ENCODE measurements around the gene KIAA1191.

KIAA1191 gene

GRCh38 chr5:176388444-176389134 is 27.0 kb upstream of the KIAA1191 start, which contains the start of the genes HIGD2A and NOP16:
Gene HIGD2A (plus strand): TSS chr5:176388751. CDS start chr5:176388820, 69 bp downstream.
Gene NOP16 (minus strand): TSS chr5:176388598. CDS start chr5:176388539, 59 bp downstream.
- DNase-seq: peak; percentile 99

- no peak for DNase-seq
Observed at GRCh38 chr5:176388003-176388443, 26.5 kb upstream of the KIAA1191 start.

- no peak for DNase-seq
Observed at GRCh38 chr5:176387384-176387925, 25.9 kb upstream of the KIAA1191 start.

GRCh38 chr5:176386491-176386890 is 24.9 kb upstream of the KIAA1191 start:
- no peak for DNase-seq

- DNase-seq: no peak
Observed at GRCh38 chr5:176384991-176385390, 23.4 kb upstream of the KIAA1191 start.

- DNase-seq: no peak
Observed at GRCh38 chr5:176384366-176384930, 22.9 kb upstream of the KIAA1191 start.

GRCh38 chr5:176383961-176384360 is 22.4 kb upstream of the KIAA1191 start:
- no peak for DNase-seq

- no peak for DNase-seq
Observed at GRCh38 chr5:176383248-176383905, 21.8 kb upstream of the KIAA1191 start.

- DNase-seq: no peak
Observed at GRCh38 chr5:176382721-176383120, 21.2 kb upstream of the KIAA1191 start.

GRCh38 chr5:176381979-176382378 is 20.4 kb upstream of the KIAA1191 start:
- DNase-seq: no peak

- DNase-seq: no peak
Observed at GRCh38 chr5:176381423-176381822, 19.9 kb upstream of the KIAA1191 start.

- DNase-seq: no peak
Observed at GRCh38 chr5:176379881-176380280, 18.3 kb upstream of the KIAA1191 start.

GRCh38 chr5:176373100-176373818 is 11.7 kb upstream of the KIAA1191 start:
- DNase-seq: no peak

GRCh38 chr5:176371621-176372539 is 10.3 kb upstream of the KIAA1191 start:
- no peak for DNase-seq

GRCh38 chr5:176369934-176370711 is 8.6 kb upstream of the KIAA1191 start:
- DNase-seq: no peak

GRCh38 chr5:176368726-176369125 is 7.2 kb upstream of the KIAA1191 start:
- no peak for DNase-seq

GRCh38 chr5:176366232-176366894 is 4.8 kb upstream of the KIAA1191 start:
- no peak for DNase-seq

- peak; percentile 66 for DNase-seq
Observed at GRCh38 chr5:176365351-176366231, 4.0 kb upstream of the KIAA1191 start, which contains the start of gene ARL10. Gene ARL10 (plus strand): TSS chr5:176365487. CDS start chr5:176365564, 77 bp downstream.

GRCh38 chr5:176364765-176365350 is 3.3 kb upstream of the KIAA1191 start:
- no peak for DNase-seq

Measured in activated CD8-positive, alpha-beta memory T cell treated with anti-CD3 and anti-CD28 coated beads, Interleukin-2, amount 50 U/mL, for 4 hours (primary cell).